ENCODE measurements around the gene GABRR3.

The GABRR3 gene

GRCh38 chr3:98034486-98034885 is 629 bp downstream of the GABRR3 start:
- H3K27ac ChIP-seq (ENCODE audit: extremely low read depth, low read depth, low read length): no peak overlapping the region
- no peaks in the 10 kb centered on the region for H3K4me1 ChIP-seq (ENCODE audit: control insufficient read depth, insufficient read depth, low read length)
- CTCF ChIA-PET: no interaction called here
- no peaks in the 10 kb centered on the region for H3K9me3 ChIP-seq (ENCODE audit: control insufficient read depth, insufficient read depth, low read depth, low read length)
- TF ChIP-seq IKZF3 (tag by site-specific recombination; IDR thresholded peaks at IDR 0.05) (no peak), ZNF121 (tag by site-specific recombination; IDR thresholded peaks at IDR 0.05) (no peak), ZEB2 (tag by site-specific recombination; IDR thresholded peaks at IDR 0.05) (no peak), ZNF423 (tag by site-specific recombination; IDR thresholded peaks at IDR 0.05) (no peak)
- POLR2A ChIA-PET: no interaction called here
- H3K4me3 ChIP-seq (ENCODE audit: low read depth, low read length): no peak overlapping the region
- no peaks in the 10 kb centered on the region for H3K36me3 ChIP-seq (ENCODE audit: control insufficient read depth in 2 of 2, insufficient read depth in 1 of 2, low read length in 2 of 2)

DNA sequence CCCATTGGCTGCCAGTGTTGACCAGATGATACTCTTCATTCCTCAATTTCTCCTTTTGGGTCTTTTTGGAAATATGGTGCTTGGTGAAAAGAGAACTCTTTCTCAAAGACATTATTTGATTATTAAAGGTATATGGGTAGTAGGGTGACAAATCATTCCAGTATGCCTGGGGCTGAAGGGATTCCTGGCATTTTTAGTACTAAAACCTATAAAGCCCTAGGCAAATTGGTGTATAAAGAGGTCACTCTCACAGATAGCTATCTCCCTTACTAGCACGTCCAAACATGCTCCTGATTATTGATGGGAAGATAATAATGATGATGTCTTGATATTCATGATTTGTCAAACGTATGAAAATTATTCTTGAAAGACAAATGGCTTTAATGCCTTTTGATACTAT is 1.1 kb downstream of the GABRR3 start:
- H3K36me3 ChIP-seq (ENCODE audit: control insufficient read depth in 2 of 2, insufficient read depth in 1 of 2, low read length in 2 of 2): no peaks in the 10 kb centered on the region
- ChIA-PET CTCF (interaction anchor here (0.5 to 0.7 kb wide), 2 partner anchors 268 to 372 kb away, joined by 3 to 4 read pairs; no protein-coding TSS in a partner anchor), POLR2A (no interaction called here)
- H3K4me3 ChIP-seq (ENCODE audit: low read depth, low read length): no peak overlapping the region
- H3K9me3 ChIP-seq (ENCODE audit: control insufficient read depth, insufficient read depth, low read depth, low read length): no peaks in the 10 kb centered on the region
- no peak overlapping the region for H3K27ac ChIP-seq (ENCODE audit: extremely low read depth, low read depth, low read length)
- no peak for TF ChIP-seq ZNF571 (tag by site-specific recombination; IDR thresholded peaks at IDR 0.05)
- TF ChIP-seq ZBTB7A (tag by site-specific recombination; IDR thresholded peaks at IDR 0.05; ENCODE audit: low read depth): no peak
- TF ChIP-seq ZNF169 (tag by site-specific recombination; IDR thresholded peaks at IDR 0.05): no peak
- TF ChIP-seq INSM2 (tag by site-specific recombination; IDR thresholded peaks at IDR 0.05): no peak
- TF ChIP-seq ZNF423 (tag by site-specific recombination; IDR thresholded peaks at IDR 0.05): no peak
- no peak for TF ChIP-seq SALL2 (tag by site-specific recombination; IDR thresholded peaks at IDR 0.05; ENCODE audit: borderline replicate concordance)
- TF ChIP-seq, protein P1, sequence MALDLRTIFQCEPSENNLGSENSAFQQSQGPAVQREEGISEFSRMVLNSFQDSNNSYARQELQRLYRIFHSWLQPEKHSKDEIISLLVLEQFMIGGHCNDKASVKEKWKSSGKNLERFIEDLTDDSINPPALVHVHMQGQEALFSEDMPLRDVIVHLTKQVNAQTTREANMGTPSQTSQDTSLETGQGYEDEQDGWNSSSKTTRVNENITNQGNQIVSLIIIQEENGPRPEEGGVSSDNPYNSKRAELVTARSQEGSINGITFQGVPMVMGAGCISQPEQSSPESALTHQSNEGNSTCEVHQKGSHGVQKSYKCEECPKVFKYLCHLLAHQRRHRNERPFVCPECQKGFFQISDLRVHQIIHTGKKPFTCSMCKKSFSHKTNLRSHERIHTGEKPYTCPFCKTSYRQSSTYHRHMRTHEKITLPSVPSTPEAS (tag by site-specific recombination; IDR thresholded peaks at IDR 0.05): no peak
- TF ChIP-seq ZNF473 (tag by site-specific recombination; IDR thresholded peaks at IDR 0.05): no peak
- TF ChIP-seq ZNF521 (tag by site-specific recombination; IDR thresholded peaks at IDR 0.05): no peak
- TF ChIP-seq, protein P2, sequence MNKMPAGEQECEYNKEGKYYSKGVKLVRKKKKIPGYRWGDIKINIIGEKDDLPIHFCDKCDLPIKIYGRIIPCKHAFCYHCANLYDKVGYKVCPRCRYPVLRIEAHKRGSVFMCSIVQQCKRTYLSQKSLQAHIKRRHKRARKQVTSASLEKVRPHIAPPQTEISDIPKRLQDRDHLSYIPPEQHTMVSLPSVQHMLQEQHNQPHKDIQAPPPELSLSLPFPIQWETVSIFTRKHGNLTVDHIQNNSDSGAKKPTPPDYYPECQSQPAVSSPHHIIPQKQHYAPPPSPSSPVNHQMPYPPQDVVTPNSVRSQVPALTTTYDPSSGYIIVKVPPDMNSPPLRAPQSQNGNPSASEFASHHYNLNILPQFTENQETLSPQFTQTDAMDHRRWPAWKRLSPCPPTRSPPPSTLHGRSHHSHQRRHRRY (tag by site-specific recombination; IDR thresholded peaks at IDR 0.05): no peak
- no peak for TF ChIP-seq ZNF398 (tag by site-specific recombination; IDR thresholded peaks at IDR 0.05)
- TF ChIP-seq ZNF624 (tag by site-specific recombination; IDR thresholded peaks at IDR 0.05): no peak
- TF ChIP-seq, protein P3, sequence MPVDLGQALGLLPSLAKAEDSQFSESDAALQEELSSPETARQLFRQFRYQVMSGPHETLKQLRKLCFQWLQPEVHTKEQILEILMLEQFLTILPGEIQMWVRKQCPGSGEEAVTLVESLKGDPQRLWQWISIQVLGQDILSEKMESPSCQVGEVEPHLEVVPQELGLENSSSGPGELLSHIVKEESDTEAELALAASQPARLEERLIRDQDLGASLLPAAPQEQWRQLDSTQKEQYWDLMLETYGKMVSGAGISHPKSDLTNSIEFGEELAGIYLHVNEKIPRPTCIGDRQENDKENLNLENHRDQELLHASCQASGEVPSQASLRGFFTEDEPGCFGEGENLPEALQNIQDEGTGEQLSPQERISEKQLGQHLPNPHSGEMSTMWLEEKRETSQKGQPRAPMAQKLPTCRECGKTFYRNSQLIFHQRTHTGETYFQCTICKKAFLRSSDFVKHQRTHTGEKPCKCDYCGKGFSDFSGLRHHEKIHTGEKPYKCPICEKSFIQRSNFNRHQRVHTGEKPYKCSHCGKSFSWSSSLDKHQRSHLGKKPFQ (tag by site-specific recombination; IDR thresholded peaks at IDR 0.05): no peak
- no peak for TF ChIP-seq ZBTB49 (tag by site-specific recombination; IDR thresholded peaks at IDR 0.05; ENCODE audit: low read depth)
- TF ChIP-seq ZNF791 (tag by site-specific recombination; IDR thresholded peaks at IDR 0.05): no peak
- no peak for TF ChIP-seq SCRT1 (tag by site-specific recombination; IDR thresholded peaks at IDR 0.05; ENCODE audit: borderline replicate concordance)
- TF ChIP-seq BCL11A (tag by site-specific recombination; IDR thresholded peaks at IDR 0.05; ENCODE audit: low read depth): no peak
- TF ChIP-seq, protein P4, sequence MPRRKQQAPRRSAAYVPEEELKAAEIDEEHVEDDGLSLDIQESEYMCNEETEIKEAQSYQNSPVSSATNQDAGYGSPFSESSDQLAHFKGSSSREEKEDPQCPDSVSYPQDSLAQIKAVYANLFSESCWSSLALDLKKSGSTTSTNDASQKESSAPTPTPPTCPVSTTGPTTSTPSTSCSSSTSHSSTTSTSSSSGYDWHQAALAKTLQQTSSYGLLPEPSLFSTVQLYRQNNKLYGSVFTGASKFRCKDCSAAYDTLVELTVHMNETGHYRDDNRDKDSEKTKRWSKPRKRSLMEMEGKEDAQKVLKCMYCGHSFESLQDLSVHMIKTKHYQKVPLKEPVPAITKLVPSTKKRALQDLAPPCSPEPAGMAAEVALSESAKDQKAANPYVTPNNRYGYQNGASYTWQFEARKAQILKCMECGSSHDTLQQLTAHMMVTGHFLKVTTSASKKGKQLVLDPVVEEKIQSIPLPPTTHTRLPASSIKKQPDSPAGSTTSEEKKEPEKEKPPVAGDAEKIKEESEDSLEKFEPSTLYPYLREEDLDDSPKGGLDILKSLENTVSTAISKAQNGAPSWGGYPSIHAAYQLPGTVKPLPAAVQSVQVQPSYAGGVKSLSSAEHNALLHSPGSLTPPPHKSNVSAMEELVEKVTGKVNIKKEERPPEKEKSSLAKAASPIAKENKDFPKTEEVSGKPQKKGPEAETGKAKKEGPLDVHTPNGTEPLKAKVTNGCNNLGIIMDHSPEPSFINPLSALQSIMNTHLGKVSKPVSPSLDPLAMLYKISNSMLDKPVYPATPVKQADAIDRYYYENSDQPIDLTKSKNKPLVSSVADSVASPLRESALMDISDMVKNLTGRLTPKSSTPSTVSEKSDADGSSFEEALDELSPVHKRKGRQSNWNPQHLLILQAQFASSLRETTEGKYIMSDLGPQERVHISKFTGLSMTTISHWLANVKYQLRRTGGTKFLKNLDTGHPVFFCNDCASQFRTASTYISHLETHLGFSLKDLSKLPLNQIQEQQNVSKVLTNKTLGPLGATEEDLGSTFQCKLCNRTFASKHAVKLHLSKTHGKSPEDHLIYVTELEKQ (tag by site-specific recombination; IDR thresholded peaks at IDR 0.05; ENCODE audit: borderline replicate concordance): no peak
- H3K4me1 ChIP-seq (ENCODE audit: control insufficient read depth, insufficient read depth, low read length): no peaks in the 10 kb centered on the region

All from HEK293 (cell line).